Ureter (tissue), 1 donor: Measurements from ENCODE around the gene TUBE1. TPM values are rescaled to one million over a fixed set of nuclear protein-coding genes. Genes with fewer than 3 reads are reported as not detected.
A peak's percentile ranks its signal among the peaks of the same experiment; 100 is the strongest.
"Not testable (repeated sequence)": the region's sequence is repeated elsewhere in the genome, so short reads cannot be mapped to it uniquely, and the experiment has no call there.

ENCODE experiments used
- DNase-seq: peaks from one replicate; pipeline ENCODE4 v3.0.0-alpha.2; 2020; ENCODE audit warnings: low spot score
- total RNA-seq: library from RNA; stranded (reverse); gene quantifications from one replicate; pipeline ENCODE4 v1.2.4, GENCODE V29; 2023
- donor health status: DM: yes; HTN: yes; CAD: no.

The TUBE1 gene, protein sequence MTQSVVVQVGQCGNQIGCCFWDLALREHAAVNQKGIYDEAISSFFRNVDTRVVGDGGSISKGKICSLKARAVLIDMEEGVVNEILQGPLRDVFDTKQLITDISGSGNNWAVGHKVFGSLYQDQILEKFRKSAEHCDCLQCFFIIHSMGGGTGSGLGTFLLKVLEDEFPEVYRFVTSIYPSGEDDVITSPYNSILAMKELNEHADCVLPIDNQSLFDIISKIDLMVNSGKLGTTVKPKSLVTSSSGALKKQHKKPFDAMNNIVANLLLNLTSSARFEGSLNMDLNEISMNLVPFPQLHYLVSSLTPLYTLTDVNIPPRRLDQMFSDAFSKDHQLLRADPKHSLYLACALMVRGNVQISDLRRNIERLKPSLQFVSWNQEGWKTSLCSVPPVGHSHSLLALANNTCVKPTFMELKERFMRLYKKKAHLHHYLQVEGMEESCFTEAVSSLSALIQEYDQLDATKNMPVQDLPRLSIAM
- total RNA-seq = 40.5 TPM

DNA sequence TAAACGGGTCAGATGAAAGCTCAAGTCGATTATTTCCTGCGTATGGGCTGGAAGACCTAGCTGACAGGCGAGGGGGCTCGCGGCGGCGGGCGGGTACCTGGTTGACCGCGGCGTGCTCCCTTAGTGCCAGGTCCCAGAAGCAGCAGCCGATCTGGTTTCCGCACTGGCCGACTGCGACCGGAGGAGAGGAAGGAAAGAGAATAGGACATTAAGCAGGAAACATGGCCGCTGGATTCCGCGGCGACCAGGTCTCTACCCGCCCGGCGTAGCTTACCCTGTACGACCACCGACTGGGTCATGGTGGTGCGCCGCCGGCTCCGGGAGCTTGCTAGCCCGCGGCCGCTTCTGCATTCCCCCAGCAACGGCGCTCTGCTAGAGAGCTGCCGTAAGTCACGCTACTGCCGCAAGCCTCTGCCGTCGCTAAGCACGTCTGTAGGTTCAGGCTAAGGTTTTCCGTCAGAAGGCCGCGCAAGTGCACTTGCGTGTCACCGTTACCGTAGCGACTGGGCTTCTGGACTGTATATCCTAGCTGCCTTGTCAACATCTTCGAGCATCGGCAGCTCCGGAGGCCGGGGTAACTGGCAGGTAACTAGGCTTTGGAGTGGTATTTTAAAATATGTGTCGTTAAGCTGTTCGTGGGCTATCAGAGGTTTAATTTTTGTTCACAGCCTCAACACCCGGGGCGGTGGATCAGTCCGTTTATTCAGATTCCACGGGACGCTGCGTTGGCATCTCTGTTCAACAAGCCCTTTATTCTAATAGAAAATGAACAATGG, at the start of gene TUBE1, which contains the start of gene FAM229B:
Gene TUBE1, minus strand, starts transcription at position 347 of the 776 bp plus-strand sequence. Its CDS starts 48 bp downstream, at position 299.
Gene FAM229B, plus strand, starts transcription at position 456 of the 776 bp plus-strand sequence. CDS start 11,693 bp downstream, outside the sequence.
- peak; percentile 88 for DNase-seq

DNA sequence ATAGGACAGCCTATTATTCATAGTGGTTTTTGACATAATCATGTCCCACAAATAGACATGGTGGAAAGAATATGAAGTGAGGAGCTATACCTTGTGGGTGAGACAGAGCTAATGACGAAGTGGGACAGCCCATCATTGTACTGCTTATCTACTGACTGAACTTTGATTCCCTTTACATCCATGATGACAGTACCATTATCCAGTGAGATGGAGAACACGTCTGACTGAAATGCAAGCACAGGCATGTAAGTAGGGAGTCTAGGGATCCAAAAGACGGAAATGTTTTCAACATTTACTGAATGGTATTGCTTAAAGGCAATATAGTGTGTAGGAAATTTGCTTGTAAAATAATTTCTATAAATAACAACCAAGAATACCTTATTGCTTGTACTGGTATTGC, 43.6 kb upstream of the TUBE1 start:
- DNase-seq = no peak

DNA sequence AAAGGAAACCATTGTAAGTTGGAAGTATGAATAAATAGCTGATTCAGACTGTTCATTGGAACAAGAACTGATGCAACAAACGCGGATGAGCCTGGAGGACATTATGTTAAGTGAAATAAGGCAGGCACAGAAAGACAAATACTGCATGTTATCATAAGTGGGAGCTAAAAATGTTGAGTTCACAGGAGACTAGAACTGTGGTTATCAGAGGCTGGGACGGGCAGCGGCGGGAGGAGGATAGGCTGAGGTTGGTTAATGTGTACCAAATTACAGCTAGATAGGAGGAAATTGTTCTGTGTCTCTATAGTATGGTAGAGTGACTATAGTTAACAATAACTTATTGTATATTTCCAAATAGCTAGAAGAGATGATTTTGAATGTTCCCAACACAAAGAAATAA, 40.9 kb upstream of the TUBE1 start:
- DNase-seq = no peak

DNA sequence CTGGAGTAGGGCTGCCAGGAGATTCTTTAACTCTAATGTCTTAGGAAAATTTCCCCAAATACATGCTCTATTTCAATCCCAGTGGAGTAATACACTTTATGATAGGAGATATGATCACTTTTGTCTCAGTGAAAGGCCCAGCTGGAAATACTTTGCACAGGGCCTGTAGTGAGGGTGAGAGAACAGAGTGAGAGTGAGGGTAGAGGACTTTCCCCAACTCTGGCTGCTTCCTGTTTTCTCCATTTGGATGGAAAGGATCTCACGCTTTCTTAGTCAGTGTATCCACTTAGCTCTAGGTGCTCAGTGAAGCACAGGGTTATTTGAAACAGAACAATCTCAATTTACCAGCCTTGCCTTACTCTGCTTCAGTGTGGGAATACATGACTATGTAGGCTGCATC, 36.7 kb upstream of the TUBE1 start:
- no peak for DNase-seq

DNA sequence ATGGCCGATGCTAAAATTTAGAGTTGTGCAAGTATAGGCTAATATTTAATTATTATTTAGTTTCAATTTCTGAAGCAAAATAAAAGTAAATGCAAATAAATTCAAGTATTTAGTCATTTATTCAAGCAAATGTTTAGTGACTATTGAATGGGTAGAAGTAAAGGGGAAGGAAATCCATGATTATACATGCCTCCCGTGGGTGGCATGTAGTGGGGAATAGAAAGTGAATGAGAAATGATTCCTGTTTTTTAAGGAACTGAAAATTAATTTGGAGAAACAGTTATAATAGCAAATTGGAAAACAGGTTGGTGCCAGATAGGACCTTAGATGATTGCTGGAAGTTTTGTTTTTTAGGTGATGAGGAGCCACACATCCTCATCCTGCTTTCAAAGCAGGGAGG, 35.5 kb upstream of the TUBE1 start:
- no peak for DNase-seq

DNA sequence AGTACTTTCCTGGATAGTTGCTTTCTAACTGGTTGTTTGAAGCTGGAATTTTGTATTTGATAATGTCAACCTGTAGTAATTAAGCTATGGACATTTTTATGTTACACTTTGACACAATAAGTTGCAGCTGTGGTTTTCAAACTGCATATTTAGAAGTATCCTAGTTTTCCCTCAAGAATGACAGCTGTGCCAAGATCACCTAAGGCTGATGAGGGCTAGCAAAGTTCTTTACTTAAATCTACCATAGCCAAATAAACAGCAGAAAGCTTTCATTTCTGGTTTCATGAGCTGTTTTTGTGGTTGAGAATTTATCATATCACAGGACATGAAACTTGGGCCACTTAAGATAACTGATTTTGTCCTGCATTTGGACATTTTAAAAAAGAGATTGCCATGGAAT, 30.8 kb upstream of the TUBE1 start:
- DNase-seq = no peak

DNA sequence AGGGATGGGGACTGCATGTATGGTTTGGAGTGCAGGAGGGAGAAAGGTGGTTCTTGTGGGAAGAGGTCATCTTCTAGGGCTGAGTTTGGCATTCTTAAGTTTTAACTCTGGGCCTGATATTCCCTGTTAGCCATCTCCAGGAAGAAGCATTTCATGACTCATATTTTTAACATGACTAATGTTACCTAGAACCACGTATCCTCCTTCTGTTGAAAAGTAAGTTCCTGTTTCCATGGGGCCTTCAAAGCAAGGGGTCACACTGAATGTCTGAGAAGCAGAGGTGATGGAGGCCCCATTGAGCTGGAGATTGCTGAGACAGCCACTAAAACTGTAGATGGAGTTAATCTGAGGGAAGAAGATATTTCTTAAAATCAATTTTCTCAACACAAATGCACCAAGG, 30.3 kb upstream of the TUBE1 start:
- DNase-seq = no peak

DNA sequence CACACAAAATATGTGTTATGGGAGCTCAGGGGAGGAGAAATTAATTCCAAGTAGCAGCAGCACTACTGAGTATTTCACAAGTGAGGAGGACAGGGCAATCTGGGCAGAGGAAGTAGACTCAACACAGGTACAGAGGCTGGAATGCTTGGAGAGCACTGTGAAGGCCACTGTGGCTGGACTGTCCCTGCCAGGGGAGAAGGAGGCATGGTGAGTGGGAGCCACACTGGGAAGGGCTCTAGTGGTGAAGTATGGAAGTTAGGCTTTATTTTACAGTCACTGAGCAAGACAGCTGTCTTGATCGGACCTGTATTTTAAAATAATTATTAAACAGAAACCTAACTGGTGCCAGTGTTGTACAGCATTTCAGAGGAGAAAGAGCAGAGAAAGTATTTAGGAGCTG, 28.9 kb upstream of the TUBE1 start:
- no peak for DNase-seq

DNA sequence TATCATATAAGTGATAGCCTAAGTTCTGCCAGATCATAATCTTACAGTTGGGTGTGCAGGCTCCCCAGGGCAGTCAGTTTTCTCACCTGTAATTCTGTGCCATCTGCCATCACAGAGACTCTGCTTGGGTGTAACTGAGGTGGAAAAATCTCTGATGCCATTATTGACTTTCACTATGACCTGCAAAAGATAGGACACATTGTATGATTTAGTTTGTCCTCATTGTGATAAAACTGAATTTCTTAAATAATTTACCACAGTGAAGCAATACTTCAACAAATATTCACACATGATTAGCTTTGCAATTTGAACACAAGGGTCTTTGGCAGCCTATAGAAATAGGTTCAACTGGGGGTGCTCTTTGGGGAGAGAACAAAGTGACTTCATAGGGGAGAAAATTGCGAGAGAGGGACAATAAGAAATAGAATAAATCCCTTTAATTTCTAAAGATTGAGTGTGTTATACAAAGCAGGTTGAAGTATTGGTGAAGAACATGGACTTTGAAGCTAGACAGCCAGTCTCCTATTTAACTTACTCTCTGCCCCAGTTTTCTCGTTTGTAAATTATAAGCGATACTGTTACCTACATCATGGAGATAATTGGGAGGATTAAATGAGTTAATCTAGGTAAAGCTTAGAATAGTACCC, 27.4 kb upstream of the TUBE1 start:
- DNase-seq = no peak

DNA sequence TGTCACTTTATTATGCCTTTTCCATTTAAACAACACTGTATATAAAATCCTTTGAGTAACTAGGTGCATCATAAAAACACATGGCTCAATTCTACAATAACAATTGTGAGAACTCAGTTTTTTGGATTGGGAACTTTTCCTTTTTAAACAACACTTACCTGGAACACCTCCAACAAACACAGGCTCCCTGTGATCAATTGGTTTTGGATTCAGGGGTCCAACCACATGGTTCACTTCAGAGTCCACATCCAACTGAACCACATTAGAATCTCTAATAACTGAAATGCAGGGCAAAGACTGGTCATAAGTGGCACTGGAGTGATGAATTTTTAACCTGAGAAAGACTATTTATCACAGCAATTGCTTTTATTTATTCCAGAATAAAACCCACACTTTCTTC, 26.6 kb upstream of the TUBE1 start:
- DNase-seq = no peak

DNA sequence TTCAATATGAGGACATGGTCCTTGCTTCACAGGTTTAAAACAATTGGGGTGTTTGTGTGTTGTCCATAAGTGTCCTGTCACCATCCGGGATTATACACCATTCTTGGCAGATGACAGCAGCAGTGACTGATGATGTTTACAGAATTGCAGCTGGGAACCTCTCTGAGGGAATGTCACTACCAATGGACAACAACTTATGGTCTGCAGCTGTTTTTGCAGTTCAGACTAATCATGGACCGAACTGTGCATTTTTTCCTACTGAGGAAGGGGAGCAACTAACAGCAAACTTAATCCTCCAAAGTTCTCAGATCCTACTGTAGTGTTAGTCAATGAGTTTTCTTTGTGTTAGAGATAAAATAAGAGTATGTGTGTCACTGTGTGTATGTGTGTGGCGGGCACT, 26.1 kb upstream of the TUBE1 start:
- DNase-seq = no peak

DNA sequence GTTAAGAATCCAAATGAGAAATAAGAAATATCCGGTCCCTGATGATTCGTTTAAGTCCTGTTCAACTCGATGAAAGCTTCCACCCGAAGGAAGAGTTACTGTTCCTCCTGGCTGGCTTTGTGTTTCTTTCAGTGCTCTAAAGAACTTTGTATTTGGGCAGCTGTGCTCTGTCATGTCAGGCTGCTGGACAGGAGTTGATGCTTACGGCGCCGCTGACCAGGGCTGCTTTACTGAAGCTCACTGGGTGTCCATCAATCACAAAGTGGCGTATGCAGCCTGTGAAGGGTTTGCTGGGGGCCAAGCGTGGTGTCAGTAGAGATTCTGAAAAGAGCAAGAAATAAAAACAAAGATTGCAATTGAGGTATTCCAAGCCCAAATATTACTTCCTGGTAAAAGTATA, 22.0 kb upstream of the TUBE1 start:
- DNase-seq = no peak

DNA sequence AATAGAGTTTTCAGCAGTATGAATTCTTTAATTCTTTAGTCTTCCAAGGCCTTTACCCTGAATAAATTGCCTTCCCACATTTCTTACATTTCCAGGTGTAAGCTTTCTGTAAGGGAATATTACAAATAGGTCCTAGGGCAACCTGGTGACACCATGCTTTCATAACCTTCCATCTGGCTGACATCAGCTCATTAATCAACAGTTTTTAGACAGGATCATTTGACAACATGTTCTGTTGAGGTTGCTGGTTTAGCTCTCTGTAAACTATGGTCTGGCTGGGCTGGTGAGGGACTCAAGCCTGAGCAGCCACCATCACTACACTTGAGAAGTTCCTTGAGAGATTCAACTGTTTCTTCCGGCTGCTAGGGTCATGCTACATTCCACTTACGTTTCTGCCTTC, 19.3 kb upstream of the TUBE1 start:
- no peak for DNase-seq

DNA sequence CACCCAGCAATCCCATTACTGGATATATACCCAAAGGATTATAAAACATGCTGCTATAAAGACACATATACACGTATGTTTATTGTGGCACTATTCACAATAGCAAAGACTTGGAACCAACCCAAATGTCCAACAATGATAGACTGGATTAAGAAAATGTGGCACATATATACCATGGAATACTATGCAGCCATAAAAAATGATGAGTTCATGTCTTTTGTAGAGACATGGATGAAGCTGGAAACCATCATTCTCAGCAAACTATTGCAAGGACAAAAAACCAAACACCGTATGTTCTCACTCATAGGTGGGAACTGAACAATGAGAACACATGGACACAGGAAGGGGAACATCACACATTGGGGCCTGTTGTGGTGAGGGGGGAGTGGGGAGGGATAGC, 18.7 kb upstream of the TUBE1 start:
- not testable (repeated sequence) for DNase-seq

DNA sequence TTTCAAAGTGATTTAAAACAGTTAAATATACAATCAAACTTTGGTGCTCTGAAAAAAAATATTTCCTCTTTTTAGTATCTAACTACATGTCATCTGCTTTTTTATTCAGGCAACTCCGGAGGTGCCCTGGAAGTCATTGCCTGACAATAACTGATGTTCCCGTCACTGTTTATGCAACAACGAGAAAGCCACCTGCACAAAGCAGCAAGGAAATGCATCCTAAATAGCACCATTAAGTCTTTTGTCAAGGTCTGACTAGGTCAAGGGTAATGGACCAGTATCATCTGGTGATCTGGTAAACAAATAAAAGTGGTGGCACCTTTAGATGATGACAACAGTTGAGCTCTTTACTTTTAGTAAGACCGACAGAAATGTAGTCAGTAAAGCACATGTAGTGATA, 13.3 kb upstream of the TUBE1 start:
- DNase-seq = no peak

DNA sequence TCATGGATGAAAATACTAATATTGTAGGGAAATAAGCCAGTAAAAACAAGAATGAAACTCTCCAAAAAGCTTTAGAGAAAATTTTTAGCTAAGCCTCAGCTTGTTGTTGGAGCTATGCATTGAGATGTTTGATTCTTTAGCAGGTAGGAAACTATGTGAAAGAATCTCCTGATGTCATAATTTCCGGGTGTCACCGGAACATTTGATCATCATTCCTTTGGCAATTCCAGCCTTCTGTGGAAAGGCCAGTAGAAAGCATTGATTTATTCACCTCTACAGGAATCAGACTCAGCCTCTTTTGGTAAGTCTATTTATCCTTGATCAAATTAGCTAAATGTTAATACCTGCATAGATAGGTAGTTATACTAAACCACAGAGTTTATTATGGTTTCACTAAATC, 9.6 kb upstream of the TUBE1 start:
- no peak for DNase-seq

DNA sequence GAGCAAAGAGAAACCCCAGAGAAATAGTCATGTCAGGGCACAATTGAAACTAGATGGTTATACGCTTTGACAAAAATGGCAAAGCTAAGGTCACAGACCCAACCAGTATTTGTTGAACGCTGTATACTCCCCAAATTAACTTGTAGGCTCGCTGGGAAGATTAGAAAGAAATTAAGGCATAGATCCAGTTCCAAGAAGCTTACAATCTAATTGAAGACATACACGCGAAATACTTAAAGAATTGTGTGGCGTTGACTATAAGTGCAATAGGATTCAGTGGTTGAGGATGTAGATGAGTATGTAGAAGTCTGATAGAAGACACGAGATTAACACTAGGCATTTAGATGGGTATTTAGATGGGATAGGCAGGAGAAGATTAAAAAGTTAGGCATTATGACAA, 634 bp upstream of the TUBE1 start:
- DNase-seq = no peak

DNA sequence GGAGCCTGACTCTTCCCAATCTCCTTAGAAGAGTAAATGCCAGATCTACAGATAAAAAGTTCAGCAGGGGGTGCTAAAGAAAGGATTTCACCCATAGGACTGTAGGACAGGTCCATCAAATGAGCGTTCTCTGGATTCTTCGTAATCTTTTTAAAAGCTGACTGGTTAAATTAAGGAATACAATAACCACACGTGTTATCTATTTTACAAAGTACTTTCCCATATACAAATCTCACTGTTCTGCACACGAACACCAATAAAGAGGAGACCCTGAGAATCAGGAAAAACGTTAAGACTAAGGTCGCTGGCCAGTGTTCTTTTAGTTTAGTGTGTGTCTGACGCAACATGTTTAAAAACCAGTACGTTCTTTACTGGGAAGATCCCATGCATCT, 542 bp downstream of the TUBE1 start:
- DNase-seq = no peak

DNA sequence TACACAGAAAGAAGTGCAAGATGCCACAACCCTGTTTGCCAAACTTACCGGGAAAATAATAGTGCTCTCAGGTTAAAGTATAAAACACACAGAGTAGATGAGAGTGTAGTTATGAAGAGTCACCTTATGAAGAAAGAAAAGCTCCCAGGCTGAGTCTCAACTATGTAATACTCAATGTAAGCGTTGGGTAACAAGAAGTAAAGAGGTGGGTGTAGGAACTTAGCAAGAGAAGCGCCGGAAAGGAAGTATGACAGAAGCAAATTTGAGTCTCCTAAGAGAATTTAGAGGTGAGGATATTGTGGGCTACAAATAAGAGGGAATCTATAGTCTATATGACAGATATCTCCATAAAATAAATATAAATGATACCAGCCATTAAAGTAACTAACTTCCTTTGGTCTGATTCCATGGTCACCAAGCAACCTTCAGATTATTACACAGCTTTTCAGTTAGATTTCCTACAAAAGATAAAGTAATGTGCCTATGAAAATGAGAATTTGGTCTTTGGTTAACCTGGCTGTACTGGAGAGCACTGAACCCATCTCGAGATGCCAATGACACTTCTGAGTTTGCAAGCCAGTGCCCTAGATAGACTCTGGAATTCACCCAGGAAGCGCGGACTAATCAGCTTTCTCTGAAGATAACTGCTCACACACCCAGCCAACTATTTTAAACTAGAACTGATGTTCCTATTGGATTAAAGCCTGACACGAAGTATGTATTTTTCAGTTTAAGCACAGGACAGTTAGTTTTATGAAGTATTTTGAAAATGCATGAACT, 1.8 kb downstream of the TUBE1 start:
- no peak for DNase-seq

DNA sequence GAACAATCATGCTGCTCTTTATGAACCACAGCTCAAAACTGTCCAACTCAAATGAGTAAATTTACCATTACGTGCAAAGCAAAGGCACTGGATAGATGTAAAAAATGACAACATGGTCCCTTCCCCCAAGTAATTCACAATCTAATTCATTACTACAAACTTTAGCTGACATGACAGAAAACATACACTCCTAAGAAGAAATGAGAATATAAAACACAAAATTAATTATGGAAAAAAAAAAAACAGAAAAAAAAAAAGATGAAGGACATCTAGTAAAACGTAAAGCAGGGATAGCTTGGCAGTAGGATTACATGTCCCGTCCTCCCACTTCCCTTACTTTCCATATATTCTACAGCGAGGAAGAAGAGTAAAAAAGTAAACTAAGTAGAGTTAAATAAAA, 5.7 kb downstream of the TUBE1 start:
- no peak for DNase-seq

DNA sequence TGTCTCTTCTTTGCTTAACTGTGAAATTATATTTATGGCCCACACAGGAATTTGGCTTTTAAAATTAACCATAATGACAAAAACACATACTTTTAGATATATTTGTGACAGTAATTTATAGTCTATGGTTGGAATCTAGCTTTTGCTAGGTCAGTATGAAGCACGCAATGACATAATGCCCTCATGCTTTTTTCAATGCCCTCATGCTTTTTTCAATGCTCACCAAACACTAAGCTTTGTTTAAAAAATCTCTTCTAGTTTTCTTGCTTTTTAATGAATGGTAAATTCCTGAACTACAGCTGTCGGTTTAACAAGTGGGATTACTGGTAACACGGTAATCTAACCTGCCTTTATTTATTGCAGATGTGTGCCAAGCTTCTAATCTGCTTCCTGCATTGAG, 20.7 kb downstream of the TUBE1 start:
- no peak for DNase-seq
